ENCODE results near the gene RHOBTB3.
"Not testable (repeated sequence)": the region's sequence is repeated elsewhere in the genome, so short reads cannot be mapped to it uniquely, and the experiment has no call there.

DNA sequence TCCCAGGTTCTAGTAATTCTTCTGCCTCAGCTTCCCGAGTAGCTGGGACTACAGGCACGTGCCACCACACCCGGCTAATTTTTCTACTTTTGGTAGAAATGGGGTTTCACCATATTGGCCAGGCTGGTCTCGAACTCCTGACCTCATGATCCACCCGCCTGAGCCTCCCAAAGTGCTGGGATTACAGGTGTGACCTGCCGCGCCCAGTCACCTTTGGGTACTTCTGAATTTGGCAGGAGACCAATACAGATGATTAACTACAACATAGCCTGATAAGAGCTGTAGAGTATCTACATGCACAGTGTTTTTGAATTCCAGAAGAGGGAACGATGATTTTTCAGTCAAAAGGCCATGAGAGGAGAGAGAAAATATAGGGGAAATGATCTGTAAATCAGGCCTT lies 81.9 kb downstream of the RHOBTB3 start:
- TF ChIP-seq, protein P1, sequence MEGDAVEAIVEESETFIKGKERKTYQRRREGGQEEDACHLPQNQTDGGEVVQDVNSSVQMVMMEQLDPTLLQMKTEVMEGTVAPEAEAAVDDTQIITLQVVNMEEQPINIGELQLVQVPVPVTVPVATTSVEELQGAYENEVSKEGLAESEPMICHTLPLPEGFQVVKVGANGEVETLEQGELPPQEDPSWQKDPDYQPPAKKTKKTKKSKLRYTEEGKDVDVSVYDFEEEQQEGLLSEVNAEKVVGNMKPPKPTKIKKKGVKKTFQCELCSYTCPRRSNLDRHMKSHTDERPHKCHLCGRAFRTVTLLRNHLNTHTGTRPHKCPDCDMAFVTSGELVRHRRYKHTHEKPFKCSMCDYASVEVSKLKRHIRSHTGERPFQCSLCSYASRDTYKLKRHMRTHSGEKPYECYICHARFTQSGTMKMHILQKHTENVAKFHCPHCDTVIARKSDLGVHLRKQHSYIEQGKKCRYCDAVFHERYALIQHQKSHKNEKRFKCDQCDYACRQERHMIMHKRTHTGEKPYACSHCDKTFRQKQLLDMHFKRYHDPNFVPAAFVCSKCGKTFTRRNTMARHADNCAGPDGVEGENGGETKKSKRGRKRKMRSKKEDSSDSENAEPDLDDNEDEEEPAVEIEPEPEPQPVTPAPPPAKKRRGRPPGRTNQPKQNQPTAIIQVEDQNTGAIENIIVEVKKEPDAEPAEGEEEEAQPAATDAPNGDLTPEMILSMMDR (IDR thresholded peaks at IDR 0.05) = not testable (repeated sequence)
- TF ChIP-seq EP300, POLR2A, POLR2AphosphoS5 (IDR thresholded peaks at IDR 0.05): not testable (repeated sequence)

All from stomach (tissue), 4 donors.